Smooth muscle cell of the umbilical artery (primary cell): Measurements from ENCODE around the gene ADNP2. TPM values are rescaled to one million over a fixed set of nuclear protein-coding genes. Genes with fewer than 3 reads are reported as not detected.

Experiments
- total RNA-seq: library from RNA; depleted of rRNA; stranded (reverse); fragments of >200 nt; gene quantifications from 2 replicates; pipeline ENCODE4 v1.2.3, GENCODE V29; 2014

ADNP2 gene
- total RNA-seq, result 12.5 and 19.0 TPM in 2 replicates

GRCh38 chr18:80108739-80109675 is at the start of gene ADNP2:
Gene ADNP2, plus strand, starts transcription at chr18:80109262. Its CDS starts 8,281 bp downstream, at chr18:80117543.

Other genes with a start within 250 kb of the ADNP2 start
- gene SLC66A2, start 157.6 kb upstream of the ADNP2 start, total RNA-seq, result 33.7 and 34.4 TPM in 2 replicates
- 1.5 and 5.0 TPM in 2 replicates for gene HSBP1L1, start 144.6 kb upstream of the ADNP2 start, total RNA-seq
- gene TXNL4A, start 120.7 kb upstream of the ADNP2 start, total RNA-seq, result 33.1 and 38.3 TPM in 2 replicates
- gene RBFA, start 74.8 kb upstream of the ADNP2 start, total RNA-seq, result 10.7 and 20.1 TPM in 2 replicates
- 6.8 and 8.1 TPM in 2 replicates for gene PARD6G, start 138.3 kb downstream of the ADNP2 start, total RNA-seq